Testis (tissue), 2 donors: ENCODE results near the gene LILRA5.
"Not testable (repeated sequence)": the region's sequence is repeated elsewhere in the genome, so short reads cannot be mapped to it uniquely, and the experiment has no call there.

Source experiments
- CTCF ChIP-seq, 3 experiments: fragments of 450-650 bp in 2 of 3; fragments of 200-600 bp in 1 of 3; sonication (generic) in 1 of 3; IDR thresholded peaks; one replicate each; pipeline ENCODE4 v1.5.1; 2016 to 2019; ENCODE audit warnings: antibody characterized with exemption in 3 of 3, mild to moderate bottlenecking in 2 of 3, moderate library complexity in 1 of 3
- POLR2A ChIP-seq: fragments of 450-650 bp; IDR thresholded peaks from one replicate; pipeline ENCODE4 v1.6.1; 2017; ENCODE audit warnings: antibody characterized with exemption, mild to moderate bottlenecking, moderate library complexity

- not testable (repeated sequence) for TF ChIP-seq CTCF (IDR thresholded peaks at IDR 0.05); POLR2A
Observed at GRCh38 chr19:54278571-54279195, 34.3 kb downstream of the LILRA5 start.
